Activated CD8-positive, alpha-beta memory T cell treated with anti-CD3 and anti-CD28 coated beads for 4 hours (primary cell): ENCODE results near the gene CHST2.
"Not testable (repeated sequence)": the region's sequence is repeated elsewhere in the genome, so short reads cannot be mapped to it uniquely, and the experiment has no call there.

ENCODE experiments used
- DNase-seq, 2 donors: peaks; one replicate each; pipeline ENCODE4 v3.0.0-alpha.2; 2020; ENCODE audit warnings: low read depth in 2 of 2

The CHST2 gene

DNA sequence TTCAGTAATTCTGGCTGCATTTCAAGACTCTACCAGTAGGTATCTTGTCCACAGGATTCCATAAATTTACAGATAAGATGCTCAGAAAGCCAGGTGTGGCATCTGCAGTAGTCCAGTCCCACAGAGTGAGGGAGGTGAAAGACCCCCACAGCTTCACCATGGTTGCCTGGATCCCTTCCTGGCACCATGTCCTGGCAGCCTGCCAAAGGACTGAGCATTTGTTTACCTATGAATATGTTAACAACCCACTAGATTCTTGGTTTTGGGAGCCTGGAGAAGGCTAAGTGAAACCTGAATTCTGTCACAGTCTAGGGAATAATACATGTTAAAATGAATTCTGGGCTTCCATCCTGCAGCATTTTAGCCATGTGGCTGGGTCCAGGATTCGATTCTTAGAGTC, 14.9 kb downstream of the CHST2 start:
- DNase-seq = no peak

DNA sequence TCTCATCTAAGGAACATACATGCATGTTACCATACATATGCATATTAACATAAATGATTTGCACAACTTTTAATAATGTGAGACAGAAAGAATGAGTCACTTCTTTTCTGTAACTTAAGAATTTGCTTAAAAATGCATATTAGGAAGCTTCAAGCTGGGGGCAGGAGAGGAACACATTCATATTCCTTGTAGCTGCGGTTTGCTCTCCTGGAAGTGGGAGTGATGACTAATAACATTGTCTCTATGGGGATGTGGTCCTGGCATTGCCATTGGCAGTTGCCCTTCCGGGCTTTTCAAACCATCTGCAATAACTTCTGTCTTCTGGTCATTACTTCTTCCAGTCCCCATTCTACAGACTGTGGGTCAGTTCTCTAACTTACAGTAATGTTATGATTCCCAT, 15.6 kb downstream of the CHST2 start:
- DNase-seq = no peak

DNA sequence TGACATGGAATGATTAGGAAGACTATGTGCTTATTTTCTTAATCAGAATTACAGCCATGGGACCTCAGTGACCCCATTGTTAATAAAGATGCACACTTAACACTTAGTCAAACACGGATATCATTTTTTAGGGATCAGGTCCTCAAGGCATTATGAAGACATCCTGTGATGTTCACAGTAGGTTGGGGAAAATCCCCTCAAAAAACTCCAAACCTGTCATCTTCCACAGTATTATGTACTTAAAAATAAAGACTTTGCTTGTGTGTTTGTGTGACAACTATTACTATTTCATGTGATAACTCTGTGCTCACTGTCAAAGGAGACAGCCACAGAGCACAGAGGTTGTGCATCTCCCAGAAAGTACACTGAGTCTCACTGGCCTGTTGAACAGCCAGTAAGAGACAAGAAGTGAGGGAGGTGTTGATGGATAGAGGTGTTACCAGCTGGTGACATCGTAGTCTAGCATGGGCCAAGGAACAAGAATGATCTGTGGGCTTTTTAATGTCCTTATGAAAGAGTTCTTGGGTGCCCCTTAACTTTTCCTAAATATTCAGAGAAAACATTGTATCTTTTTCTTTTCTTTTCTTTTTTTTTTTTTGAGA, 18.0 kb downstream of the CHST2 start:
- no peak for DNase-seq

DNA sequence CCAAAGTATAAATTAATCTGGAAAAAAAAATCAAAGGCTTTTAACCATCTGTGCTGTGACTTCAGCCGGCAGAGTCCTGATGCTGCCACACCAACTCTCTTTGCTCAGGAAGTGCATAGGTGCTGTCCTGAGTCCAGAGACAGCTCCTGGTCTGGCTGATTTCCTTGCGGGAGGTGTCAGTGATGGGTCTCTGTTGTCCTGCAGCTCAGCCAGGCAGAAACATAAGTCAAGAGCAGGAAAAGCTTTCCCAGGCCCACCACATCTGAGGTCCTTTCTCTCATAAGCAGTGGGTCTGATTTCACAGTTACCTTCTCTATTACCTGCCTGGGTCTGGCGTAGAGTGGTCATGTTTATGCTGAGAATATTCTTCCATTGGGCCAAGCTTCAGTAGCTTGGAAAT, 19.4 kb downstream of the CHST2 start:
- no peak for DNase-seq

DNA sequence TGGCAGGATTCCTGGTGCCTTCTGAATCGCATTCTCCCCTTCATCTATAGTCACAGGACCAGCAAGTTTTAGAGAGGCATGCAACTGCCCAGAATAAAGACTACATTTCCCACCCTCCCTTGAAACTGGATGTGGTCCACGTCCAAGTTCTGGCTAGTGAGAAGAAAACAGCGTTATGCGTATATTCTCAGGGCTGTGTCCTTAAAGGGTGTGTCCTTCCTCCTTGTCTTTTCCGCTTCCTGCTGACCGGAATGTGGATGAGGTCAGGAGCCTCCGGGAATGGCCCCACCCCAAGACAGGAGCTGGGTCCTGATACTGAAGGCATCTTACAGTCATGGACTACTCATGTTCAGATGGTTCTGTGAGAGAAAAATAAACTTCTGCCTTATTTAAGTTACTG, 20.2 kb downstream of the CHST2 start:
- no peak for DNase-seq

DNA sequence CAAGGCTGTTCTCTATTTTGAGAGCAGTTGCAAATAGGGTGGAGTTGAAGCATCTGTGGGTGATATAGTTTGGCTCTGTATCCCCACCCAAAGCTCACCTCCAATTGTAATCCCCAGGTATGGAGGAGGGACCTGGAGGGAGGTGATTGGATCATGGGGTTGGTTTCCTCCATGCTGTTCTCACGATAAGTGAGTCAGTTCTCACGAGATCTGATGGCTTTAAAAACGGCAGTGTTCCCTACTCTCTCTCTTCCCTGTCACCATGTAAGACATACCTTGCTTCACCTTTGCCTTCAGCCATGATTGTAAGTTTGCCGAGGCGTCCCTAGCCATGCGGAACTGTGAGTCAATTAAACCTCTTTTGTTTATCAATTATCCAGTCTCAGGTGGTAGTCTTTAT, 21.0 kb downstream of the CHST2 start:
- DNase-seq = no peak

DNA sequence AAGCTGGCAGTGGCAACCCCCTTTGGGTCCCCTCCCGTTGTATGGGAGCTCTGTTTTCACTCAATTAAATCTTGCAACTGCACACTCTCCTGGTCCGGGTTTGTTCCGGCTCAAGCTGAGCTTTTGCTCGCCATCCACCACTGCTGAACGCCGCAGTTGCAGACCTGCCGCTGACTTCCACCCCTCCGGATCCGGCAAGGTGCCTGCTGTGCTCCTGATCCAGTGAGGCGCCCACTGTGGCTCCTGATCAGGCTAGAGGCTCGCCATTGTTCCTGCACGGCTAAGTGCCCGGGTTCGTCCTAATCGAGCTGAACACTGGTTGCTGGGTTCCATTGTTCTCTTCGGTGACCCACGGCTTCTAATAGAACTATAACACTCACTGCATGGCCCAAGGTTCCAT, 22.8 kb downstream of the CHST2 start:
- no peak for DNase-seq

DNA sequence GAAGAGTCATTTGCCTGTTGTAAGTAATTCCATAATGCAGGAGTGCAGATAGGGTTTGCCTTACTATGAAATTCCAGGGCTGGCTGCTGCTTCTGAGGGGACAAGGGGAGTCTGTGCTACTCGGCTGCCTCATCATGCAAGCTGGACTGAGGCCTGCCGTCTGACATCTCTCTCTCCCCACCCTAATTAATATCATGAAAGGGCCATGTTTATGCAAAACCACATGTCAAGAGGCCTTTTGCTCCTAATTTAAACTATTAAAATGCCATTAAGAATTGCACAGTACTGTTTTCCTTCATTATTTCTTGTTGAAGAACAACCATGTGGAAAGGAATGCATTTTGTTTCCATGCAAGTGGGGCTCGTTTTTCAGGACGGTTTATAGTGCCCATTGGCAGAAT, 26.3 kb downstream of the CHST2 start:
- DNase-seq = no peak

DNA sequence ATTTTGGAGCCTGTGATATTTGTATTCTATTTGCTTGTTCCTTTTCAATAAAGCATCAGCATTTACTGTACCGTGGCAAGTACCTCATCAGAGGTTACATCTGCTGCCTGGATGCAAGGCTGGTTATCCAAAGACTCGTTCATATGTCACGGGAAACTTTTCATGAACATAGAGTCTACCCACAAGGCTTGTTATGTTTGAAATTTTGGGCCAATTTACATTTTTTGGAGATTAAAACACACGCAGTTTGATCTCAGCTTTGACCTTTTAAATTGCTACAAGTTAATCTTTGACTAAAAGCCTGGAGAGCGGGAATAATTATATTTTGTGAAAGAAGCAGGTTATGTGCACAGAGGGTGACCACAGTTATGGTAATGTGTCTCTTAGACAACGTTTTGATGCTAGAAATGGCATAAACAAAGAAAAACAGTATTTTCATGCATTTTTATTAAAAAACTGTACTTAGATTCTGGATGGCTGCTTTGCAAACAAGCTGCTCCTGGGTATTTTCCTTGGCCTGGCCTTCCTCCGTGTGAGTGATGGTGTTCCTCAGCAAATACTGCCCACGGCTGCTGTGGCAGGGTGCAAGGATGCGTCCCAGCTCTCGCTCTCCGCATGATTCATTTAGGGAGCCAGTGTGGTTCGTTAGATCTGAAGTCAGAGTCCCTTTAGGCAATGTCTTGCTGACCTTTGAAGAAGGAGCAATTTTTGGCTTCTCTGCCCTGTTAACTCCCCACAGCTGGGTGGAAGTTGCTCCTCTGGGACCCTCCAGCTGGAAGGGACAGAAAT, 27.1 kb downstream of the CHST2 start:
- DNase-seq = no peak

DNA sequence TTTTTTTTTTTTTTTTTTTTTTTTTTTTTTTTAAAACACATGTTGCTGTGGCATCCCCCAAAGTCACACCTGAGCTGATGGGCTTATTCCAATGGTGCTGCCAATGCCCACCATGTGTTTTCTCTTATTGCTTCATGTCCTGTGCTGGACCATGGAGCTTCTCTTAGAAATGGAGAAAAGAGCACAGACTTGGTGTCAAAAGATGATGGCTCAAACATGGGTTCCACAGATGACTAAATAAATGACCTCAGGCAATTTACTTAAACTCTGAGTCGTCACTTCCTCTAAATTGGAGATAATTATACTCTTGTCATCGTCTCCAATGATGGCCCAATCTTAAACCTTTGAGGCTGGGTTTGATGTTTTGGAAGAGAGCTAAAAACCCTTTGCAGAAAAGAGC, 28.1 kb downstream of the CHST2 start:
- no peak for DNase-seq

DNA sequence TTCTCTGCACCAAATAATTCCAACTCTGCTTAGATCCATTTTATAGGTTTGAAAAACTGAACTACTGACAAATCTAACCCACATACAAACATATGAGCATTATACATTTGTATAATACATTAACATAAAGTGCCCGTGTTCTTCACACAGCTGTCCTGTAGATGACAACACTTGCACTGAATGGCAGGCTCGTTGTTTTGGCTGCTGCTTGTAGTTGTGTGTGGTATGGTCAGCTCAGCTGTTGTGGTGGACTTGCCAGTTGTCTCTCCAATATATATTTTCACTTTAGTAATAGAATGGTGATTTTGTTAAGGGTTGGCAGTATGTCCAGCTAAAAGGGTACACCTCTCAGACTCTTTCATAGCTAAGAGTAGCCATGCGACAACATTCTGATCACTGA, 30.5 kb downstream of the CHST2 start:
- DNase-seq = no peak

DNA sequence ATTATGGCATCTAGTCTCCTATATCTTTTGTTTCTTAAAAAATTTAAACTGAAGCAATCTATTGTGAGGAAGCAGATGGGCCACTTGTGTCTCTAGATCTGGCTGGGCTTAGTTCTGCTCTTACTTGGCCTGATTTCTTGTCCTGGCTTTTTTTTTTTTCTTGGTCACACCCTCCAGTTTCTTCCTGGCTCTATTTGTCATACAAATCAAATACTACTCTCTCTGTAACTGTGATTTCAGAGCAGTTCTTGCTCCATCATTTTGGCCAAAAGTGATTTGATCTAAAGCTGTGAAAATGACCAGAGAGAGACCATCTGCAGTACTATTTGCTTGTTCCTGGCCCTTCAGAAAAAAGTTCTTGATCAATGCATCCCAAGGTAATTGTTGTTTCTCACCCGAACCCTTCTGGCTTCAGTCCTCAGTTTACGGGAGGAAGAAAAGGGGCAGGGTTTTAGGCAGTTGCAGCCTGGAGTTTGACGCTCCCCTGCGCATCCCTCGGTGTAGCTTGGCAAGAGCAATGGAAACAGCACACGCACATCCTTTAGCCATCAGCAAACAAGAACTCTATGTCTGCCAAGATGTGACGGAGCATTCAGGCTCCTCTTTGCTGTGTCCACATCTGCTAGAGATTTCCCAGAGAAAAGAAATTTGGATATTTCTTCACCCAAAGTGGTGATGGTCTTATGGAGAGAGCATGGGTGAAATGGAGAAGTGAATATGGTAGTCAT, 31.6 kb downstream of the CHST2 start:
- no peak for DNase-seq

DNA sequence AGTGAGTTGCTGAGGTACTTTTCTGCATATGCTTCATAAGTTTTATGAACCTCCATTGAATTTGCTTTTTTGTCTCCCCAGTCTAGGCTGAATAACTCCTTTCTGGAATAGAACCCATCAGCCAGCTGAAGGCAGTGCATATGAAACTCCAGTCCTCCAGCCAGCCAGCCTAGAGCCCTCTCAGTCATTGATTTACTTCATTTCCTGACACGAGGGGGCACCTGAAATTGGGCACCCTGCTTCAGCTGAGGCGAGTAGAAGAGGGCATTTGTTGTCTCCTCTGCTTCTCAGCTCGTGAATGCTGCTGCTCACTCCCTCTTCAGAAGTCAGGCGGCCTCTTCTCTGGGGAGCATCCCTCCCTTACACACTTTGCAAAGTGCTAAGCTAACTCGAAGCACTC, 32.5 kb downstream of the CHST2 start:
- DNase-seq = no peak

DNA sequence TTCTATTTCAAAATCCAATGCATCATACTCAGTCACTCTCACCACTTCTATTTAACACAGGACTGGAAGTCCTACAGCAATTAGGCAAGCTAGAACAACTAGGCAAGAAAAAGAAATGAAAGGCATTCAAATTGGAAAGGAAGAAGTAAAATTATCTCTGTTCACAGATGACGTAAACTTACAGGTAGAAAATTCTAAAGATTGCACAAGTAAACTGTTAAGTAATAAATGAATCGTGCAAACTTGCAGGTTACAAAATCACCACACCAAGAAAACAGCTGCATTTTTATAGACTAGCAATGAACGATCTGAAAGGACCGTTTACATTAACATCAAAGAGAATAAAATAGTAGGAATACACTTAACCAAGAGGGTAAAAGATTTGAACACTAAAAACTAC, 36.2 kb downstream of the CHST2 start:
- no peak for DNase-seq

DNA sequence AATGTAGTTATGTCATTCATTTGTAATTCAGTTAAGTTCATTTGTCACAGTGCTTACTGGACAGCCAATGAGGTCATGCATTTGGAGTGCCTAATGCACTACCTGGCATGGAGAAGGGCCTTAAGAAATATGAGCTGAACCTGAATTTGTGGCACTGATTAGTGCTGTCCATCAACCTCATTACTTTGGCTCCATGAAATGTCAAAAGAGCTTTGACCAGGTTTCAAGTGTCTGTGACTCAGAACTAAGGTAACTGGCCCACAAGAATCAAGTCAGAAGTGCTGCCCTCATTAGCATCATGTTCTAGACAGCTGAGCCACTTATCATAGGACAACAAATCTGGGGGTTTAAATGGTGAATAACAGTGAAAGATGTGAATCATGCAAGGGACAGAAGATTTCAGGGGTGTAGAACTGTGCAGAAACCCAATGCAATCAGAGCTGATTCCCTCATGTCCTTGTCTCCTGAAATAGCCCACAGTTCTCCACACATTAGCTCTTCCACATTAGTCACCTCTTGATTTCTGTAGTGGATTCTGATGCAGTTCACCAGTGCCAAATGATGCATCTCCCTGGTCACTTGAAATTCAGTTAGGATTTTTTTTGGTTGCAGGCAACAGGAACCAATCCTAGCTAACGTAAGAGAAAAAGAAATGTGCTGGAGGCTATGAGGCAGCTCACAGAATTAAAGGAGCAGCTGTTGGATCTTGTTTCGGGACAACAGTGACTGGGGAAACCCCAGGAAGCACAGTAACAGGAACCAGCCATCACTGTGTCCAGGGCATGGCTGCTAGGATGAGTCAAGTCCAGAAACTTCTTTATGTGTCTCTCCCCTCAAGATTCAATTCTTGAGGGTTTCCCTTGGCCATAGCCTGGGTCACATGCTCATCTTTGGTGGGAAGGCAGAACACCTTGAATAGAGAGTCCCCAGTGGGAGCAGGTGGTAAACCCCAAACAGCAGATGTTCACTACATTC, 38.7 kb downstream of the CHST2 start:
- DNase-seq = no peak

DNA sequence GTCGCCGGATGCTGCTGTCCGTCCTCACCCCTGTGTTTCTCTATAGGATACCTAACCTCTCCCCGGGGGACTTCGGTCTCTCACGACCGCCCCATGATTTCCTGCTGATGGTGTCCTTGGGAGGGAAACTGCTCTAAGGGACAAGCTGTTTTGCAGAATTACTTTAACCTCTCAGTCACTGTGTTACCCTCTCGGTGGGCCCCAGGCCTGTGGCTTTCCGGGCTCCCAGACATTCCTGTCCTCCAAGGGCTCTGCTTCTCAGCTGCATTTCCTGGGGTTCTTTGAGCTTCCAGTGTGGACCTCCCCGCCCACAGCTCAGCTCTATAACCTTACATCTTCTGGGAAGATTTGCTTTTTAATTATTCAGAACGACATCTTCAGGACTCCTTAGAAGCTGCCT, 40.9 kb downstream of the CHST2 start:
- no peak for DNase-seq

DNA sequence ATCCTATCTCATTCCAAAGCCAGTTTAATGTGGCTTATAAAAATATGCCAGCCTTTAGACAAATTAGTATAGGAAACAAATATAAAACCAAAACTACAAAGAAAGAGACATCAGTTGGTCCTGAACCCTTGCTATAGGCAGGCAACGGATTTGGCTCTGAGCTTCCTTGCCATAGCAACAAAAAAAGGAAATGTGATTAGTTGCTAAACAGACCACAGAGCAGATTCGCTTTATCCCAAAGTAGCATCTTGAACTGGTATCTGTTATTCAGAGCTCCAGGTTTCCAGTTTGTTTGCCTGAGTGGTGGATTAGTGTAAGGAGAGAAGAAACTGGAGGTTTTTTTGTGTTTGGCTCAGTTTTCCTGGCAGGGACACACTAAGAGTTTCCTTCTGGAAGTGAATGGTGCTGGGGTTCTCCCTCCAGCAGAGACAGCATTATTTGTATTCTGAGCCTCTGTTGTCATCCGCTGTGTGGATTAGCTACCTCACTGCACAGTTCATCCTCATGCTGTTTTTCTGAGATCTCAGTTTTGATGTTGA, 44.1 kb downstream of the CHST2 start:
- no peak for DNase-seq

DNA sequence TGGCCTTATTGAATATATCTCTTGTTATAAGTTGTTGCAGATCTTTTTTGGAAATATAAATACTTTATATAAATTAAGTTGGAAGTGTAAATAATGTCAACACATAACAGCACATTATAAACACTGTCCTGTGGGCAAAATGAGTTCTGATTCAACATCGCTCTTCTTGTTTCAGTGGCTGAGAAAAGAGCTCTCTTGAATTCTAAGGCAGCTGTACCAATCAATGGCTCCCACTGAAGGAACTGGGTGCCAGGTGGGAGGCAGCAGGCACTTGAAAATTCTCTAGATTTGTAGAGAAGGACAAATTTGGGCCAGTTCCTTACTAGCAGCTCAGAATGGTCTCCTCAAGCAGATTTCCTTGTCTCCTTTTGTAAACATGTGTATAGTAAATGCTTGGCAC, 45.6 kb downstream of the CHST2 start:
- DNase-seq = no peak

DNA sequence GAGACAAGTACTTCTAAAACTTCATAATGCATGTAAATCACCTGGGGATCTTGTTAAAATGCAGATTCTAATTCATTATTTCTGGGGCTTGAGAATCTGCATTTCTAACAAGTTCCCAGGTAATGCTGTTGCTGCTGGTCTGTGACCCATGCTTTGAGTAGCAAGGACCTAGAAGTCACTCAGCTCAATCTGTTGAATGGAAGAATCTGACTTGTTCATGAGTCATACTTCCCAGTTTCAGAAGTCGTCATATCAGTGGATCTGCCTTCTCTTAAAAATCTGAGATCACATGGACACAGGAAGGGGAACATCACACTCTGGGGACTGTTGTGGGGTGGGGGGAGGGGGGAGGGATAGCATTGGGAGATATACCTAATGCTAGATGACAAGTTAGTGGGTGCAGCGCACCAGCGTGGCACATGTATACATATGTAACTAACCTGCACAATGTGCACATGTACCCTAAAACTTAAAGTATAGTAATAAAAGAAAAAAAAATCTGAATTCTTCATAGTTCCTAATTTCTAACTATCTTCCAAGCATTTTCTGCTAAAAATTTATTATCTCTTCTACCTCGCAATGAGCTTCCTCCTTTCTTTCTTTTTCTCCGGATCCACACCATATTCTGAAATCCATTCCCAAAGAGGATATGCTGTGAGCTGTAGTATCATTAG, 46.2 kb downstream of the CHST2 start:
- not testable (repeated sequence) for DNase-seq

DNA sequence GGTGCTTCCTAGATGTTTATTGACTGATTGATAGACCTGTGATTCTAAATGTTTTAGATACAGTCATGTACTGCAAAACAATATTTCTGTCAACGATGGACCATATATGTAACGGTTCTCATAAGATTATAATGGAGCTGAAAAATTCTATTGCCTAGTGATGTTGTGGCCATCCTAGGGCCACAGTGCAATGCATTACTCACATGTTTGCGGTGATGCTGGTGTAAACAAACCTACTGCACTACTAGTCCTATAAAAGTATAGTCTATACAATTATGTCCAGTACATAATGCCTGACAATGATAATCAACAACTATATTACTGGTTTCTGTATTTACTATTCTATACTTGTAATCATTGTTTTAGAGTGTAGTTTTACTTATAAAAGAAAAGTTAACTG, 46.8 kb downstream of the CHST2 start:
- DNase-seq = no peak
